IPS-NIHi7 (cell line): ENCODE data around the gene DMAC2L.
"Not testable (repeated sequence)": the region's sequence is repeated elsewhere in the genome, so short reads cannot be mapped to it uniquely, and the experiment has no call there.

ENCODE experiments used
- DNase-seq: peaks from one replicate; pipeline ENCODE4 v3.0.0; 2012; ENCODE audit warnings: mixed read lengths; ENCODE audit errors: extremely low spot score

Gene DMAC2L, protein sequence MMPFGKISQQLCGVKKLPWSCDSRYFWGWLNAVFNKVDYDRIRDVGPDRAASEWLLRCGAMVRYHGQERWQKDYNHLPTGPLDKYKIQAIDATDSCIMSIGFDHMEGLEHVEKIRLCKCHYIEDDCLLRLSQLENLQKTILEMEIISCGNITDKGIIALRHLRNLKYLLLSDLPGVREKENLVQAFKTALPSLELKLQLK

DNA sequence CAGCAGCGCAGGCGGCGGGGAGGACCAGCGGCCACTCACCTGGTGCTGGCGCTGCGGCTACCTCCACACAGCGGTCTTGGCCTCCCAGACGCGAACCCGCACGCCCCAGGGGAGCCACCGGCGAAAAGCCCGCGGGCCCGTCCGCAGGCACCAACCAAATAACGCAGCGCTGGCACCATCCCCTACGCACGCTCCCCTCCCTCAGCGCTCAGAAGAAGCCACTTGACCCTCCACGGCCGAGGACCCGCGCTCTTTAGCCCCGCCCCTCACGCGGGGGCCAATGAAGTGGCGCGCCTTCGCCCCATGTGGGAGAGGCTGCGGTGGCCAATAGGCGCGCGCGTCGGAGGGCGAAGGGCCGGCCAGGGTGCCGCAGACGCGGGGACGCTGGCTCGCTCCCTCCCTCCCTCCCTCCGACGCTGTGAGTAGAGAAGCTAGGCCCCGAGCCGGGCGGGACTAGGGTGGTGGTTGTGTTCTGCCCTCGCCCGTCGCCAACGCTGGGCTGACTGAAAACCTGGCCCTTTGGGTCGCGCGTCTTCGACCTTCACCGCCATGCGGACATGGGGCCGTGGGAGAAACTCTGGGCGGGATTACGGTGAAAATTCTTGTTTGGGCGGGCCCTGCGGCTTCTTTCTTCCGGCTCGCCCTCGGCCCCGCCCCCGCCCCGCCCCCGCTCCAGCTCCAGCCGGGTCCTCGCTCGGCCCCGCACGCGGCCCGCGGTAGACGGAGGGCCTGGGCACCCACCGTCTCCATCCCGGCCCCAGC lies at the start of gene DMAC2L, which contains the start of gene L2HGDH:
TSS of gene DMAC2L (plus strand) at position 353 of the 762 bp plus-strand sequence. CDS start 9,164 bp downstream, outside the sequence.
TSS of gene L2HGDH (minus strand) at position 258 of the 762 bp plus-strand sequence. CDS start at position 179, 79 bp downstream.
- peak; percentile 98 for DNase-seq

DNA sequence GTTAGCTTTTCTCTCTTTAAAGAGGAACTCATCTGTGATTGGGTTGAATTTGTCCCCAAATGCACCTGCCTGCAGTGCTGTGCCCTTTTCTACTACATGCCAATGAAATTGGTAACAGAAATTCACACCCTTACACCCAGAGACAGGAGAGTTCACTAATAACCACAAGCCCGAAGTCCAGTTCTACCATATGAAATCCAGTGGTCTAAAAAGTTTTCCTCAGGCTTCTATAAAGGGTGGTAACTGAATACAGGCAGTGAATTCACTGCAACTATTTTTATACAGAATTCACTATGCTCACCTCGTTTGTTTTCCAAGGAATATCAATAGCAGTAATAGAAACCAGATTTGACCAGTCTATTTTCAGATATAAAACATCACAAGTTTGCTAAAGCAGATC lies 49.3 kb upstream of the DMAC2L start:
- DNase-seq: no peak

DNA sequence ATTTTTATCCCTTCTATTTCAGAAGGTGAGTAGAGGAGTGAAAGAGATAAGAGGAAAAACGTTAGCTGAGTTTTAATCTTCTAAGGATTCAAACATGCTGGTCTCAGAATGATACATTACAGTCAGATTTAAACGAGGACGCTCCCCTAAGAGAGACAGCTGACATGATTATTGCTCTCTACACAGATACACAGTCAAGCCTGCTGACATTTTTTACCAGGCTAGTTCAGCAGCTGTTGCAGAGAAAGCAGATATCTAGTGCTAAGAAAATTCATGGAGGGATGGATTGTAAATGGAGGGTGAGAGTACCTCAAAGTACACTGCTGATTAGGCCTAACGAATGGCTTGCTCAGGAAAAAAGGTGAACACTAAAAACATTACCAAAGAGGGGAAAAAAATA lies 48.8 kb upstream of the DMAC2L start:
- DNase-seq: no peak

DNA sequence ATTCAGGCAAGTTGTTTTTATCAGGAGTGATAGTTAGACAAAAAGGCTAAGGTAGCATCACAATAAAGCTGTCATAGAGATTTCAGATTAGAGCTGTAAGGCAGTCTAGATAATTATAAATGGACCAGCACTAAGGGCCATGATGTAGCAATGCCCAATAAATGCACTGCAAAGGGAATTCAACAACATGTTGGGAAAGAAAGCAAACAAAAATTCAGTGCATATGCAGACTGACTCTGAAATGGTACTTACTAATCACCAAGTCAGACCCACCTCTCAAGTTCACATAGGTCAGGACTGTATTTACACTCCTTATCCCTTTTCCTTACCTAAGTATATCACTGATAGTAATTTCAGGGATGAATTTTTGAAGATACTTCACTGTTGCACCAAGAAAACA lies 47.1 kb upstream of the DMAC2L start:
- DNase-seq: no peak

DNA sequence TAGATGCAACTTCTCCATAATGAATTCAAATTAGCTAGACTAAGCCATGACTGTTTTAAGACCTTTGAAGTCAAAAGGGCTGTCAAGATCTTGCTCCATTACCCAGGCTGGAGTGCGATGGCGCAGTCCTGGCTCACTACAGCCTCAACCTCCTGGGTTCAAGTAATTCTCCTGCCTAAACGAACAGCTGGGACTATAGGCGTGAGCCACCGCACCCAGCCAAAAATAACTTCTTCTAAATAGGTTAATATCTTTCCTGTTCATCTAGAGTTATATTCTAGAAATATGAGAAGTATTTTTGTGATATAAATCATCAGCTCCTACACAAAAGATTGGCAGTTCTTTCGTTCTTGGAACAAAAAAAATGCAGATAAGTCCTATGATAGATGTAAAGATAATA lies 41.2 kb upstream of the DMAC2L start:
- no peak for DNase-seq

DNA sequence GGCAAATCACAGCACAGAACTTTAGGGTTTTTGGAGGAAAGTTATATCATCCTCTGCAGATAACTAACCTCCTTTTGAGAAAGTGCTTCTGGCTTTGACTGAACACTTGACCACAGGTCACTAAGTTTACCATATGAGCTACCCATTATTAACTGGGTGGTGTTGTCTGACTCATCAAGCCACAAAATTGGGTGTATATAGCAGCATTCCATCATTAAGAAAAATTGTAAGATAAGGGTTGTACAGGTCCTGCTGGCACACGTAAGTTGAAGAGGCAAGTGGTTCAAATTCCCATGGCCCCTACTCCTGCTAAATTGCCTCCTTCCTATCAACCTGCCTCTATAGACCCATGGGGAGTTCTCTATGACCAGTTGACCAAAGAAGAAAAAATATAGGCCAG lies 39.6 kb upstream of the DMAC2L start:
- DNase-seq: no peak

DNA sequence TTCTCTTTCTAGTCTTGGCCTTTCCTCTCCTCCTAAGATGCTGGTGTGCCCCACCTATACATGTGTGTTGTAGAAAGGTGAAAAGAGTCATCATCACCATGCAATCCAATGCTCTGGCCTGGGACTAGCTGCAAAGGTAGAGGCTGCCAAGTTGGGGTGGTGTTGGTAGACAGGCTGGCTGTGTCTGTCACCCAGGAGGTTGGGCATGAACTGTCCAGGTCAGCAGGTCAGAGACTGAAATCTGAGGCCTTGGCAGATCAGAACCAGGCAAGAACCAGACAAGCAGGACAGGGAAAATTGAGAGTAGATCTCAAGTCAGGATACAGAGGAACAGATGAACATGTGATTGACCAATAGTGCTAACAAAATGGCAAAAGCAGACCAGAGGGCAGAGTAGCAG lies 26.3 kb upstream of the DMAC2L start:
- DNase-seq: no peak

DNA sequence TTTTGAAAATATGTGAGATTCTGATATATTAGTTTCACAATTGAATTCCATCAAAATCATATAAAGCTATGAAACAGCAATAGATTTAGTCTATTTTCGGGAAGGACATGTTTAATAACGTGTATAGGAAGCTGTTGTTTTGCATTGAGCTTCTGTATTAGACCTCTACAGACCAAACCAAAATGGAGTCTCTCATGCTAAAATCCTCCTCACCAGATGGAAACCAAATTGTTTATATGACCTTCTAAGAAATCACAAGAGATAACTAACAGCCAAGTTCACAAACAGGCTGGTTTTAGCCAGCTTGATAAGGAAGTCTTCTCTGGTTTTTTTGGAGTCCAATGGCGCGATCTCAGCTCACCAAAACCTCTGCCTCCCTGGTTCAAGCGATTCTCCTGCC lies 24.0 kb upstream of the DMAC2L start:
- DNase-seq: no peak

DNA sequence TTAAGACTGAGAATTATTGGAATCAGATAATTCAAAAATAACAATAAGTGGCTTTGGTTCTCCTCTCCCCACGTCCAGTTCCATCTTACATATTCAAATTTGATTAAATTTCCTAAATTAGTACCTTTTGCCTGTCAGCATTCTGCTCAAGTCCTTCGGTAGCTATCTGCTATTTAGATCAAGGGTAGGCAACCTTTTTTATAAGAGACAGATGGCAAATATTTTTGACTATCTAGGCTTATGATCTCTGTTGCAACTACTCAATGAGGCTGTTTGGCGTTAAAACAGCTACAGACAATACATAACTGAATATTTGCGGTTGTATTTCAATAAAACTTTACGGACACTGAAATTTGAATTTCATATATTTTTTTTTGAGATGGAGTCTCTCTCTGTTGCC lies 21.8 kb upstream of the DMAC2L start:
- no peak for DNase-seq

DNA sequence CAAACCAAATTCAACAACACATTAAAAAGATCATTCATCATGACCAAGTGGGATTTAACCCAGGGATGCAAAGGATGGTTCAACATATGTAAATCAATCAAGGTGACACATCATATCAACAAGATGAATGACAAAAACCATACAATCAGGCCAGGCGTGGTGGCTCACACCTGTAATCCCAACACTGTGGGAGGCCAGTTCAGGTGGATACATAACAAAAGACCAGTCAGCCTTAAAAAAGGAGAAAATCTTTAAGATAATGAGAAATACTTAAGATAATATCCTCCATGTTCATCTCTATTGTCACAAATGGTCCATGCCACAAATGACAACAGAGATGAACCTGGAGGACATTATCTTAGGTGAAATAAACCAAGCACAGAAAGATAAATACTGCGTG lies 12.5 kb upstream of the DMAC2L start:
- DNase-seq: no peak

DNA sequence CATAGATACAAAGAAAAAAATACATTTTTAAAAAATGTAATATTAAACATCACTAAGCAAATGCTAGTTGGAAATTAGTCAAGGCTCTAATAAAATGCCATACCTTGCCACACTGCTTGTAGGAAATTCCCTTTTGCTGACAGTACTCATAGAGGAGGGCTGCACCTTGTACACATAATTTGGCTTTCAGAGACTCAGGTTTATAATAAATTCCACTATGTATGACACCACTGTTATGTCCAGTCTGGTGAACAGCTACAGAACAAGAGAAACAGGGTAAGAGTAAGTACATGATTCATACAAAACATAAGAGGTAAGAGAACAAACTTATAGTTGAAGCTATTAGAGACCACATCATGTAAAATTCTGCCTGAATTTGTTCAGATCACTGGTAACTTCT lies 10.2 kb upstream of the DMAC2L start:
- DNase-seq: no peak

DNA sequence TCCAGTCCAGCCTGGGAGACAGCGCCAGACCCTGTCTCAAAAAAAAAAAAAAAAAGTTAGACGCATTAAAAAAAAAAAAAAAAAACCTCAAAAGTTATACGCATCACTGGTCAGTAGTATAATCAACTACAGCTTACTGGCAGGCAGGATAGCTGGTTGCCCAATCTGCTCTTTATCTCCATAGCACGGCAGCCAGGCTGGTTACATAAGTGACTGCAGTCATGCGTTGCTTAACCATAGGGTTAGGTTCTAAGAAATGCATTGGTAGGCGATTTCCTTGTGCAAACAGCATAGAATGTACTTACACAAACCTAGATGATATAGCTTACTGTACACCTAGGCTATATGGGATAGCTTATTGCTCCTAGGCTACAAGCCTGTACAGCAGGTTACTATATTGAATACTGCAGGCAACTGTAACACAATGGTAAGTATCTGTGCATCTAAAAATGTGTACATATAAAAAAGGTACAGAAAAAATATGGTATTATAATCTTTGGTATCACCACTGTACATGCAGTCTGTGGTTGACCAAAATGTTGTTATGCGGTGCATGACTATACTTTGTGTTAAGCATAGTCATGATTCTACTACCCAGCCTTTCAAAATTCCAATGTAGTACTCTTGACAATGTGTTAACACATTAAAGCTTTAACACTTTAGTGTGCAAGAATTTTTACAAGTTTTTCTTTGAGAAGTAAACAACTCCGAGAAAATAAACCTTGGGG lies 8.2 kb upstream of the DMAC2L start:
- DNase-seq: no peak

DNA sequence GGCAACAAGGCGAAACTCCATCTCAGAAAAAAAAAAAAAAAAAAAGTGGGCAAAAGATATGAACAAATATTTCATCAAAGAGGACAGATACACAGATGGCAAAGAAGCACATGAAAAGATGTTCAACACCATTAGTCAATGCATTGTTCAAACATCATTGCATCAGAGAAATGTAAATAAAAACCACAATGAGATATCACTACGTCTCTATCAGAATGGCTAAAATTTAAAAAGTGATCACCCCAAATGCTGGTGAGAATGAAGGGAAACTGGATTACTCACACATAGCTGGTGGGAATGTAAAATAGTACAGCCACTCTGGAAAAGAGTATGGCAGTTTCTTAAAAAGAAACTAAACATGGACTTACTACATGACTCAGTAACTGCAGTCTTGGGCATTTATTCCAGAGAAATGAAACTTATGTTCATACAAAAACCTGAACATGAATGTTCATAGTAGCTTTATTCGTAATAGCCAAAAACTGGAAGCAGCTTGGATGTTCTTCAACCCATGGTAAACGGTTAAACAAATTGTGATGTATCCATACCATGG lies 3.7 kb upstream of the DMAC2L start:
- no peak for DNase-seq

DNA sequence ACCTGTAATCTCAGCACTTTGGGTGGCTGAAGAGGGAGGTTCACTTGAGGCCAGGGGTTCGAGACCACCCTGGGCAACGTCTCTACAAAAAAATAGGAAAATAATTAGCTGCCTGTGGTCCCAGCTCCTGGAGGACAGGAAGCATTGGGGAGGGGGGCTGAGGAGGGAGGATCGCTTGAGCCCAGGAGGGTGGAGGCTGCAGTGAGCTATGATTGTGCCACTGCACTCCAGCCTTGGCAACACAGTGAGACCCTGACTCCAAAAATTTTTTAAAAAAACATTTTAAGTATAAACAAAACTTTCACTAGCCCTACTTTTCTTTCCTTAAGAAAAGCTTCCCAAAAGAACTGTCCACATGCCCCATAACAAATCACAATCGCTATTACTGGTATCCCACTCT lies 1.7 kb upstream of the DMAC2L start:
- DNase-seq: no peak

DNA sequence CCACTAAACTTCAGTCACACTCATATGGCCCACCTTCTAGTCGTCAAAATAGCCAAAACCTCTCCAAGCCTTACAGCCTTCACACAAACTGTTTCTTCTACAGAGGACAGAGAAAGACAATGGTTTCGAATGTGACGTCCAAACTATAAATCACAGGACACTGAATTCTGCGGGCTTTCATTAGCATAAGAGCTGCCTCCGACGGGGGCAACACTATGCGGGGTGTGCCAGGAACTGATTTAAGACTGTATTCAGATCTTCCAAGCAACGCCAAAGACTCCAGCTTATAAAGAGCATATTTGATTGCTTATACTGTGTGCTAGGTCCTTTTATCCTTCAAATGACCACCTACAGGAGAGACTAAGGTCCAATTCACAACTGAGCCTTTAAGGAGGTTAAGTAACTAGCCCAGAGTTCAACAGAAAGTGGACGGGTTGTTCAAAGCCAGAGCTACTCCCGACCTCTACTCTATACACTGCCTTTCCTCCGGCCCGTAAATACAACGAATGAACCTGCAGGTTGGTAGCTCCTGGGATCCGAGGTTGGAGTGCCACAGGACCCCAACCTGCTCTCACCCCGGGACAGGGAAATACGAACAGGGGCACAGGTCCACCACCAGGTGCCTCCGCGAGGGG lies 670 bp upstream of the DMAC2L start:
- peak; percentile 89 for DNase-seq

DNA sequence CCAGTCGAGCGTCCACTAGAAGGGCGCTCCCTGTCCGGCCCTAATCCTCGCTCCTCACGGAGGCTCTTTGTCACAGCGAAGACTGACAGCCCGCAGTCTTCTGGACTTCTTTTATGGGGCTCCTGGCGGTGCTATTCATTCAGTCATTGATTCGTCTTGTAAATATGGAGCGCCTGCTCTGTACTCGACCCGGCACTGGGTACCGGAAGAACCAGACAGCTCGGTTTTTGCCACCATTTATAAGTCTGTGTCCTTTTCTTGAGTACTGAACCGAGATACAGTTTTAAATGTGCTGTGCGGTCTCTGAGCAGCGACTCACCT lies 570 bp downstream of the DMAC2L start:
- no peak for DNase-seq

DNA sequence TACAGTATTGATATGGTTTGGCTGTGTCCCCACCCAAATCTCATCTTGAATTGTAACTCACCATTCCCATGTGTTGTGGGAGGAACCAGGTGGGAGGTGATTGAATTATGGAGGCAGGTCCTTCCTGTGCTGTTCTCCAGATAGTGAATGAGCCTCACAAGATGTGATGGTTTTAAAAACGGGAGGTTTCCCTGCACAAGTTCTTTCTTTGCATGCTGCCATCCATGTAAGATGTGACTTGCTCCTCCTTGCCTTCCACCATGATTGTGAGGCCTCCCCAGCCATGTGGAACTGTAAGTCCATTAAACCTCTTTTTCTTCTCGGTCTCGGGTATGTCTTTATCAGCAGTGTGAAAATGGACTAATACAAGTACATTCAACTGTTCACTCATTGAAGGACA lies 2.0 kb downstream of the DMAC2L start:
- not testable (repeated sequence) for DNase-seq

DNA sequence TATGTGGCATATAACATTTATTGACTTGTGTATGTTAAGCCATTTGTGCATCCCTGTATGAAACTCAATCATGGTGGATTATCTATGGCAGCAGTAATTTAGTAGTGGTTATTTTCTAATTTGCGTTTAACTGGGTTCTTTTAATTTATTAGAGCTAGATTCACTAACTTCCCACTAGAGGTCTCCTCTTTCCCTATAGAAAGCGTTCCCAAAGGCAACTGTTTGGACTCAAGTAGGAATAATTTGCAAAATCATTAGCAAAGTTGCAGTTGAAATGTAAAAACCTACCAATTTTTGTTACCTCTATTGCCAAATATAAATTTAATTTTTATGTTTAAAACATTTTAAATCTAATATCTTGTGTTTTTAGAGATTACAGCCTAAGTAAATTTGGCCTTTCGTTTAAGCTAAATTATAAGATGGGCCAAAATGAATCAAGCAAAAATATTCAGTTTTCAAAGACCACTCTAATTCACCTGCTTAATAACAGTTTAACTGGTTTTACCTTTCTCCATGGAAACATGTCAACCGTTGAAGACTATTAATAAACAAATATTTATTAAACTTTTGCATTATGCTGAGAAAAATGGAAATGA lies 6.0 kb downstream of the DMAC2L start:
- no peak for DNase-seq

DNA sequence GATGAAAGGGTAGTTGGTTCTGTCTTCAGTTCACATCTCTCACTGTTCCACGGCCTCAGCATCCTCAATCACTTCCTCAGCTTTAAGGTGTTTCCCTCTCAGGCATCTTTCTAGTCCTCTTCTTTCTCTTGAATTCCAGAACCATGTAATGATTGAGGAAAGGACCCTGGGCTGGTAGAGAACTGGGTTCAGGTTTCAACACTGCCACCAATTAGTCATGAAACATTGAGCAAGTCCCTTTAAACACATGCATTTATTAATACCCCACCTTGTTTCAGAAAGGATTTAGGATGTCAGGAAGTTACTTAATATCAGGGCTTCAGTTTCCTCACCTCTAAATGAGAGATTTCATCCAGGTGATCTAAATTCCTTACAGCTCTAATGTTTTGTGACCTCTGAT lies 7.2 kb downstream of the DMAC2L start:
- DNase-seq: no peak

DNA sequence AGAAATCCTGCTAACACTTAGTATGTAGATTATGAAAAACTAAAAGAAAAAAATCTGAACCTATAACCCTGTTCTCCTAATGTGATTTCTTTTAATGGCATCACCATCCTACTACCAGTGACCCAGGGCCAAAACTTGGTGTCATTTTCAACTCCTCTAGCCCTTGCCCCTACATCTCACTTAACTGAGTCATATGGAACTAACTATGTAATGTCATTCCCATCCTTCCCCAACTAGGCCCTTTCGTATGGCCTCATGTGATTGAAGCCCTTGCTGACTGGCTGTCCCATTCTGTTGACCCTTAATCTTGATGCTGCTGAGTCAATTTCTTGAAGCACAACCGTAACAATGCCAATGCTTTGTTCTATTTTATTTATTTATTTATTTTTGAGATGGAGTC lies 7.6 kb downstream of the DMAC2L start:
- no peak for DNase-seq

DNA sequence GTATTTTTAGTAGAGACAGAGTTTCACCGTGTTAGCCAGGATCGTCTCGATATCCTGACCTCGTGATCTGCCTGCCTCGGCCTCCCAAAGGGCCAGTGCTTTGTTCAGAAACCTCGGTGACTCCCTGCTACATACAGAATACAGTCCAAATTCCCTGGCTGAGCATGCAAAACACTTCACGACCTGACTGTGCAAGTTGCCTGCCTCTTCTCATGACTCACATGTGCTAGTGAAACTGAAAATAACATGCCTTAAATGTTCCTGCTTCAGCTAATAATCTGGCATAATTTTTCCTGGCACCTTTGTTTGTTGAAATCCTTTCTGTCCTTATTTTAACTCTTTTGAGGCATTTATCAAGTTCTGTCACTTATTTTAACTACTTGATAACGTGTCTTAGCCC lies 8.2 kb downstream of the DMAC2L start:
- no peak for DNase-seq
